HG03066 (cell line): ENCODE measurements around the gene CTXND1.
"Not testable (repeated sequence)": the region's sequence is repeated elsewhere in the genome, so short reads cannot be mapped to it uniquely, and the experiment has no call there.

Source experiments
- ATAC-seq: cut with Tn5 transposase; IDR thresholded peaks from one replicate; pipeline ENCODE4 v1.9.1; 2021; ENCODE audit warnings: low read depth; ENCODE audit not compliant: unreplicated experiment

Gene CTXND1

DNA sequence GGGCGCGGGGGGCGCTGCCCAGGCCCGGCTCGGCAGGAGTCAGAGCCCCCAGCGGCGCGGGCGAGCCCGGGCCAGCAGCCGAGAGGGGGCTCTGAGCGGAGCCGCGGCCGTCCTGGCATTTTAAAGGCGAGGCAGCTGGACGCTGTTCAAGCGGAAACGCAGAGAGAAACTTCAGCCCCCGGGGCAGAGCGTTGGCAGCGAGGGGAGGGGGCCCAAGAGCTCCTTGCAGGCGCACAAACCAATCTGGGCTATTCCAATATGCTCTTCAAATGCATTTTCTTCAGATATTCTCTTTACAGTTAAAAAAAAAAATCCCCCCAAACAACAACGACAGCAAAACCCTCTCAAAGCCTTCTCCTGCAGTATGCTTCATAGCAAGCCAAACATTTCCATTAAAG, at the start of gene CTXND1:
CTXND1 (minus strand) TSS at position 93 of the 398 bp plus-strand sequence. CDS start 50,264 bp downstream, outside the sequence.
- no peak for ATAC-seq

- no peak for ATAC-seq
Measured at GRCh38 chr15:80301472-80301871, 49.5 kb upstream of the CTXND1 start.

DNA sequence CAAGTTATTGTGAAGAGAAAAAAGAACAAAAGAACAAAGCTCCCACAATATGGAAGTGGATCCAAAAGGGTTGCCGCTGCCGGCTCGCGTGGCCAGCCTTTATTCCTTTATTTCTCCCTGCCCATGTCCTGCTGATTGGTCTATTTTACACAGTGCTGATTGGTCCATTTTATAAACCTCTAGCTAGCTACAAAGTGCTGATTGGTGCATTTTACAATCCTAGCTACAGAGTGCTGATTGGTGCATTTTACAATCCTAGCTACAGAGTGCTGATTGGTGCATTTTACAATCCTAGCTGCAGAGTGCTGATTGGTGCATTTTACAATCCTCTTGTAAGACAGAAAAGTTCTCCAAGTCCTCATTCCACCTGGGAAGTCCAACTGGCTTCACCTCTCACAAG, 43.8 kb upstream of the CTXND1 start:
- ATAC-seq, result not testable (repeated sequence)

- ATAC-seq, result no peak
Measured at GRCh38 chr15:80292079-80292478, 40.1 kb upstream of the CTXND1 start.

- not testable (repeated sequence) for ATAC-seq
Measured at GRCh38 chr15:80290891-80291290, 38.9 kb upstream of the CTXND1 start.

GRCh38 chr15:80289528-80290495, 37.8 kb upstream of the CTXND1 start:
- ATAC-seq, result no peak

DNA sequence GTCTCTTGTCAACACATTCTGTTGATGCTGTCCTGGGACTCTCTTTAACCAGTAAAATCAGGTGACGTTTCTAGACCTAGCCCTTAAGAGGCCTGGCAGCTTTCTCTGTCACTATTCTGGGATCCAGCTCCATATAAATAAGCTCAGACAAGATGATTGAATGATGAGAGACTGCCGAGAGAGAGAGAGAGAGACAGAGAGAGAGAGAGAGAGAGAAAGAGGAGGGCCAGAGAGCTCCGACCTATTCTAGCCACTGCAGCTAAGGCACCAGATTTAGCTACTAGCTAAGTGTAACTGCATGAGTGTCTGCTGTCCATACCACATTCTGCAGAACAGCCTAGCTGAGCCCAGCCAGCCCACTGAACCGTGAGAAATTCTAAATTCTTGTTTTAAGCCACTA, 36.1 kb upstream of the CTXND1 start:
- no peak for ATAC-seq

DNA sequence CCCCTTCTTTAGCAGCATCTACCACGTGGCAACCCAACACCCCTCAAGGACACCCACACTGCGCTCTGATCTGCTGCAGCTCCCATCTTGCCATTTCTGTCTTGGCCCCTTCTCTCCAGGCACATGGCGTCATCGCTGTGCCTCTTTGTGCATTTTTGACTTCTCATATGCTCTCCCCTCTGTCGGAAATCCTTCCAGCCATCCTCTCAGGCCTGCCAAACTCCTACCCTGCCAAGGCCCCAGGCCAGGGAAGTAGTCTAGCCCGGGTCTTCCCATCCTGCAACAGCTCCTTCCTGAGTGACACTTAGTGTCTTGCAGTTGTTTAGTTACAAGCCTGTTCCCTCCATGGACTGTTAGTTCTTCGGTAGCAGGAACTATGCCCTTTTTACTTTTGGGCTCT, 34.0 kb upstream of the CTXND1 start:
- no peak for ATAC-seq

- no peak for ATAC-seq
Measured at GRCh38 chr15:80285379-80285778, 33.4 kb upstream of the CTXND1 start.

DNA sequence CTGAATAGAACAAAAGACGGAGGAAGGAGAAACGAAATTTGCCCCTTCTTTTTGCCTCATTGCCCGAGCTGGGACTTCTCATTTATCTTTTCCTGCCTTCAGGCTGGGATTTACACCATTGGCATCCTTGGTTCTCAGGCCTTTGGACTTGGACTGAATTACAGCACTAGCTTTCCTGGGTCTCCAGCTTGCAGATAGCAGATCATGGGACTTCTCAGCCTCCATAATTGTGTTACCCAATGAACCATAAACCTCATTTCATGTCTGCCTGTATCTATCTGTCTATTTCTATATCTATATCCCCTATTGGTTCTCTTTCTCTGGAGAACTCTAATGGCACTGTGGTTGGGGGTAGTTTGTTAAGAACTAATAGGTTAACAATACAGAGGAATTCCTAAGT, 31.5 kb upstream of the CTXND1 start:
- no peak for ATAC-seq

- no peak for ATAC-seq
Measured at GRCh38 chr15:80277147-80277546, 25.1 kb upstream of the CTXND1 start.

- ATAC-seq, result no peak
Measured at GRCh38 chr15:80275961-80276360, 23.9 kb upstream of the CTXND1 start.

- no peak for ATAC-seq
Measured at GRCh38 chr15:80274996-80275395, 23.0 kb upstream of the CTXND1 start.

DNA sequence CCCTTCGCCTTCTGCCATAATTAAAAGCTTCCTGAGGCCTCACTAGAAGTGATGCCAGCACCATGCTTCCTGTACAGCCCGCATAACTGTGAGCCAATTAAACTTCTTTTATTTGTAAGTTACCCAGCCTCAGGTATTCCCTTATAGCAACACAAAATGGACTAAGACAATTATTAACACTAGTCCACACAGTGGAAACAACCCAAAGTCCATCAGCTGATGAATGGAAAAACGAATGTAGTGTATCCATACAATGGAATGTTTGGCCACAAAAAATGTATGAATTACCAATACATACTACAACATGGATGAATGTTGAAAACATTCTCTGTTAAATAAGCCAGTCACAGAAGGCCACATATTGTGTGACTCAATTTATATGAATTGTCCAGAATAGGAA, 22.5 kb upstream of the CTXND1 start:
- ATAC-seq, result no peak

GRCh38 chr15:80272987-80273386, 21.0 kb upstream of the CTXND1 start:
- no peak for ATAC-seq

GRCh38 chr15:80270472-80270871, 18.5 kb upstream of the CTXND1 start:
- ATAC-seq, result no peak

GRCh38 chr15:80268101-80268500, 16.1 kb upstream of the CTXND1 start:
- ATAC-seq, result no peak

GRCh38 chr15:80267658-80268057, 15.6 kb upstream of the CTXND1 start:
- no peak for ATAC-seq

DNA sequence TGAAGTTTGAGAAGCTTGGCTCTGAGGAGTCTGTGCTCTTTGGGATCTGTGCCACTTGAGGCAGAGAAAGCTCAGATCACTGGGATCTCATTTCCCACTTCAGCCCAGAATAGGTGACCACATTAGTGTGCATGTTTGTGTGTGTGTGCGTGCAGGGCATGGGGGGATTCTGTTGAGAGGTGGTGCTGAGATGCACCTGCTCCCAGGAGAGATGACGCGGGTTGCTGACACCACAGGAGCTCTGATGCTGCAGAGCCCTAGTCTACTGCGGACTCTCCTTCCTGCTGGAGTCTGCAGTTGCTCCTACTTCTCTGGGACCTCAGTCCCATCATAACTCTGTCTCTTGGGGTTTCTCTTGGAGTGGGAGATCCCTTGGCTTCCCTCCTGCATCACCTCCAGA, 14.7 kb upstream of the CTXND1 start:
- no peak for ATAC-seq

DNA sequence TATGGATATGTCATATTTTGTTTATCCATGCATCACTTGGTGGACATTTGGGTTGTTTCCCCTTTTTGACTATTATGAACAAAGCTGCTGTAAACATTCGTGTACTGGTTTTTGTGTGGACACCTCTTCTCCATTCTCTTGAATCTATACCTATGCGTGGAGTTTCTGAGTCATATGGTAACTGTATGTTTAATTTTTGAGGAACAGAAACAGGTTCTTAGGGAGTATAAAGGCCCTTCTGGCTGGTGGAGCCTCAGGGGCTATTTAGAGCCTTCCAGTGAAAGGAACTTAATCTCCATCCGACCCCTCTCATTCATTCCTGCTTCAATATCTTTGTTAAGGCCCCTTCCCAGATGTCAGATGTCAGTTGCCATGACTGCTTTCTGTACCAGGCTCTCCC, 14.1 kb upstream of the CTXND1 start:
- no peak for ATAC-seq

DNA sequence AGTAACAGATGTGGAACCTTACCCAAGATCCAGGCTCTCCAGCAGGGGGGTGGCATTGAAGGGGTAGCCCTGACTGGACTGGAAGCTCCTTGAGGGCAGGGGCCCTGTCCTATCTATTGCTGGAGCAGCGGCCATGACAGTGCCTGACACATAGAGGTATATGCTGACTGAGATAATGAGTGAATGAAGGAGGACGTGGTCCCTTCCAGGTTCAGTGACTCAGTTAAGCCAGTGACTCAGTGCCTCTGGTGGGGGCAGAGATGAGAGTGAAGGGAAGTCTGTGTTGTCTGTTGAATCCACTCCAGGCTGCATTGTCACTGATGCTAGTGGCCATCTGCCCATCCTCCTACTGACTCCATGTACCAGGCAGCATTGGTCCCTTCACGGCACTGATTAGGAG, 13.0 kb upstream of the CTXND1 start:
- ATAC-seq, result no peak

- ATAC-seq, result no peak
Measured at GRCh38 chr15:80264031-80264430, 12.0 kb upstream of the CTXND1 start.
